ELF-1 (cell line): ENCODE data around the gene SPA17.

ENCODE experiments used
- DNase-seq: peaks from one replicate; pipeline ENCODE4 v3.0.0-alpha.2; 2016; ENCODE audit warnings: low read depth, low spot score

The SPA17 gene

DNA sequence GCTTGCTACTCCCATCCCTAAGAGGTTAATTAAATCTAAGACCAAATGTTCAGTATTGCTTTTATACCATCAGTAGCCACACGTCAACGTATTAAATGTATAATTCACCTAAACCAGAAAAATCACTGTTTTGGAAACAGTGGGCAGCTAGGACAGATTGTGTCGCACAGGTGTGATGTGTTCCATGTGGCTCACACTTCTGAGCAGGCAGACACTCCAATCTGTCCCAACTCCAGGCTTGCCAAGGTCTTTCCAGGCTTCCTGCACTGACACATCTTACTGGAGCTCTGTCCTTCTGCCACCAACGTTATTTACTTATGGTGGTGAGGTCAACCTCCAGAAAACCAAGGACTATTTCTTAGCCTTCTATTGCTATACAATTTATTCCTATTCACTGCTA, 11.6 kb upstream of the SPA17 start:
- no peak for DNase-seq

DNA sequence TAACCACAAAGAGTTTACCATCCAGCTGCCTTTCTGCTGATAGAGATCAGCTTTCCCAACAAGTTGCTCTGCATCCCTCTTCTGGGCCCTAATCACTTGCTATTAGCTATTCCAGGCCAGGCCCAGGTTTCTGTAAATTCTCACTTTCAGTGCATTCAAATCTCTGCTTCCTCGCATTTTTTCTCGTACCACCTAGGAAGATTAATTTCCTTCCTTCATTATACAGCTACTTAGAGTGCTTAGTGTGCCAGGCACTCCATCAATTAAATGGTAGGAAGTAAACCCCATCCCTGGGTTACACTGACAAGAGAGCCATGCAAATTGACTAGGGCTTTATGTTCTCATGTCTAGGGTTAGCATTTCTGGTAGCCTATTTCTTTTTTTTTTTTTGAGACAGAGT, 9.8 kb upstream of the SPA17 start:
- DNase-seq: no peak

DNA sequence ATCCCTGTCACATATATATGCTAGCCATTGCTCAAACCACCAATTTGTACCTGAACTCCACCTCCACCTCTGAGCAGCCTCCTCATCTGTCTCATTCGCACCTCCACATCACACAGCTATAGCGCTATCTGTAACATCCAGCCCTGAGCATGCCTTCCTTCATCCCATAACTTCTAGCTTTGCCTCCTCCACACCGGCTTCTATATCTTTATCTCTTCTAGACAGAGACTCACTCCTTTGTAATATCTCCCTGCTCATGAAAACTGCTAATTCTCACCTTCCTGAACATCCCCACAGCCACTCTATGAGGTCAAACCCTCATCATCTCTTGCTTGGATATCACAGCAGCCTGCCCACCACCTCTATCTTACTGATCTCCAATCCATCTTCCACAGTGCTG, 6.1 kb upstream of the SPA17 start:
- DNase-seq: no peak

DNA sequence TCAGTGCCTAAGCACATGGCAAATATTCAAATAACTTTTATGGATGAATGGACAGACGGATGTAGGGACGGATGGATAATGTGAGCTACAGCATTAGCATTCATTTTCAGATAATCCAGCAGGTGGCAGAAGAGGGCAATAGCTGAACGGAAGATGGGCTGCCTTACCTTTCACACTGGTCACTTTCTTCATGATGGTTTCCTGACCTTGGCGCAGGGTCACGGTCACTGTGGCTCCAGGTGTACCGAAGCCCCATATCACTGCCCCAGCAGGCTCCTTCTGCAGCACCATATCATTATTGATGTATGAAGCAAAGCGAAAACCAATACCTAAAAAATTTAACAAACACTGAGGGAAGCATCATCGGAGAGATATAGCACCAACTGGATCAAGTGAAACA, 4.5 kb upstream of the SPA17 start:
- peak; percentile 30 for DNase-seq

DNA sequence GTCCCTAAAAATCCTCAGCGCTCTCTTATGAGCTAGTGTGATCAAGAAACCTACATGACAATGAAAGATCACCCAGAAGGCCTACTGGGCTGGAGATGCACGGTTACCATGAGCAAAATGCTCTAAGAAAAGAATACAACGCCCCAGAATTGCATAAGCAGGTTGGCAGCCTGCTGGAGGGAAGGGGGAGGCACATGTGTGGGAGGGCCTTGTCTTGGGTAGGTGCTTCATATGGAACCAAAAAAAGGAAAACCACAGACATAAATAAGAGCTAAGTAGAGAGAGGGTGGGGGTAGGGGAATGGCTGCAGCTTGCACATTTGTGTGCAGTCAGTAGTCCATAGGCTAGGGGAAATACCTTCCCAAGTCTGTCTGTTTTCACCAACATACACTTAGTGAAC, 3.0 kb upstream of the SPA17 start:
- no peak for DNase-seq

DNA sequence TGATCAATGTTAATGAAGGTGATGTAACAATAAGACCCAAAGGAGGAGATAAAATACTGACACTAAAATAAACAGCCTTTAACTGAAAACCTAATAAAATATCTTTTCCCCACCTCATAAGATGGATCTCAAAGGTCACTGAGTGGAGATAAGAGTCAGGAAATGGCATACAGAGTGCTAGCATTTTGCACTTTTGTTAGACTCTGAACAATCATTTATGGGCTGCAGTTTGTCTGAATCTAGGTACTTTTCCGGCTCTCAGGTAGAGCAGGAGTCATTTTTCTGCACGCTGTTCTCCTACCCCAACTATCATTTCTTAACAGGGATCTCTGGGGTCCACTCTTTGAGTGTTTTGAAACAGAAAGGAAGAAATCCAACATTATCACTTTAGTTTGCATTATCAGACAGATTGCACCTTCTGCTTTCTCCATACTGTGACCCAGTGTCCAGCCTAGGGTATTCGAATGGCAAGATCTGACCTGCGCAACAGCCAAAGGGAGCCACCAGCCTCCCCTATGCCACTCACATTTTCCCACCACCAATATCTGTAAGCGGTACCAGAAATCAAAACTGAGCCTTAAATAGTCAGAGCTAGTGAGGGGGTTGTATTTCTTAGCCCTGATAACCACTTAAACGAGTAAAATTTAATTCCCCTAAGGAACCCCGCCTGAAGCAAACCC, 1.0 kb upstream of the SPA17 start:
- no peak for DNase-seq

DNA sequence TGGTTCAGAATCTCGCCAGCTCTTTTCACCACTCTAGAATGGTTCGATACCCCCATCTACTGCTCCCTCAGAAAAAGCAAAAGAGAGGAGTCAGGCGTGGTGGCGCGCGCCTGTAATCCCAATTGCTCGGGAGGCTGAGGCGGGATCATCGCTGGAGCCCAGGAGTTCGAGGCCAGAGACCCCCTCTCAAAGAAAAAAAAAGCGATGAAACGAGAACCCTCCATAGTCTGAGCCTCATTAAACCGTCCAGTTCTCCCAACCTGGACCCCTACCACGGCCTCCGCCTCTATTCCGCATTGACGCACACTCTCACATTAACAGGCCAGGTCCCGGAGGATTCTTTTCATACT, 439 bp downstream of the SPA17 start:
- DNase-seq: peak; percentile 11

DNA sequence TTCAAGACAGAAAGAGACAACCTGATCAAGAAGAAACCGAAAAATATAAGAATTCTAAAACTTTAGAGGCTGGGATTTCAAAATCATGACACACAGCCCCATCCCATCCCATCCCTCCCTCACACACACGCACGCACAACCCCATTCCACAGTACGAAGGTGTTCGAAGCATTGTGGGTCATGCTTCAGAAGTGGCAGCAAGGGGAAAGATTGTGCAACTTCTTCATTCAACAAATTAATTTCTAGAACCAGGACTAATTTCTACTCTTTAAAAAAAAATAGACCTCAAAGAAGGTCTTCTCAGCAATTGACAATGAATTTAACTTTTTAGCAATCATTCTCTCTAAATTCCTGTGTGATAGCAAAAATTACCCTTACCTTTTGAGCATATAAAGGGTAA, 867 bp downstream of the SPA17 start:
- DNase-seq: no peak

DNA sequence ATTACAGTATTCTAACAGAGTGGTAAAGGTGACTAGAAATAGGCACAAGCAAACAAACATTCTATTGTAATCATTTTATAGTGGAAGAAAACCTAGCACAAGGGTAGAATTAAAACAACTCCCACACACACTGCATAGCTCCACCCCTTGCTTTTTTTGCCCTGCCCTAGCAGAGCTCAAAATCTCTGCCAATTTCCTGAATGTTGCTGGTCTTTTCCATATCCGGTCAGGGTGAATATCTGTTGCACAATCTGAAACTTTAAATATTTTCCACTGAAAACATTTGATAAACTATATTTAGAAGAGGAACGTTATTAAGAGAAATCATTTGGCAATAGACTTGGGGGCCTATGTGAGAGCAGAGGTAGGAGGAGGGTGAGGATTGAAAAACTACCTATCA, 2.7 kb downstream of the SPA17 start:
- DNase-seq: no peak

DNA sequence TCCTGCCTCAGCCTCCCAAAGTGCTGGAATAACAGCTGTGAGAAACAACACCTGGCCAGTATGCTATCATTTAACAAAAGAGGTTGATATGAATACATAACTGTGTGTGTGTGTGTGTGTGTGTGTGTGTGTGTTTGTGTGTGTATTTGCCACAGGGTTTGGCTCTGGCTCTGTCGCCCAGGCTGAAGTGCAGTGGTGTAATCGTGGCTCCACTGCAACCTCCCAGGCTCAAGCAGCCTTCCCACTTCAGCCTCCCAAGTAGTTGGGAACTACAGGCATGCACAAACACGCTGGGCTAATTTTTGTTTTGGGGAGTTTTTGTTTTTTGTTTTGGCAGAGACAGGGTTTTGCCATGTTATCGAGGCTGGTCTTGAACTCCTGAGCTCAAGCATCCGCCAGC, 4.7 kb downstream of the SPA17 start:
- DNase-seq: no peak

DNA sequence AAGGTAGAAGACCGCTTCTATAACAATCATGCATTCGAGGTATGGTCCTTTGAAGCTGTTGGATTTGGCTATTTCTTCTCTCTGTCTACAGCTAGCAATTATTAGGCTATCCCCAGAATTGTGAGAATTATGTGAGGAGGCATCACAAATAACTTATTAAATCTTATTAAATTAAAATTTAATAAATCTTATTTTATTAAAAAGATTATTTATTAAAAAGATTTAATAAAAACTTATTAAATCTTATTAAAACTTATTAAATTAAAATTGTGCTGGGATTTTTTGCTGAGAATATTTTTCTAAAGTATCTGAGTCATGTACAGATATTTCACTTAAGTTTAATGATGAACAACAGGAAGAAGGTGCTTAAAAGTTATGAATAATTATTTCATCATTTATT, 7.7 kb downstream of the SPA17 start:
- no peak for DNase-seq

DNA sequence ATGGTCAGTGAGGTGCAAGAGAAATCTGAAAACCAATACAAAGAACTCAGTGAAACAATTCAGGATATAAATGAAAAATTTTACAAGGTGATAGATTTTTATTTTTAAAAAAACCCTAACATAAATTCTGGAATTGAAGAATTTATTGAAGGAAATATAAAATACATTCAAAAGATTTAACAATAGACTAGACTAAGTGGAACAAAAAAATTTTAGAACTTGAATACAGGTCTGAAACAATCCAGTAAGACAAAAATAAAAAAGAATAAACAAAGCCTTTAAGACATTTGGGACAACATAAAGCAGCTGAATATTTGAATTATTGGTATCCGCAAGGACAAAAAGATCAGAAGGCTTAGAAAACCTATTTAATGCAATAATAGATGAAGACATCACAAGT, 8.7 kb downstream of the SPA17 start:
- DNase-seq: no peak

DNA sequence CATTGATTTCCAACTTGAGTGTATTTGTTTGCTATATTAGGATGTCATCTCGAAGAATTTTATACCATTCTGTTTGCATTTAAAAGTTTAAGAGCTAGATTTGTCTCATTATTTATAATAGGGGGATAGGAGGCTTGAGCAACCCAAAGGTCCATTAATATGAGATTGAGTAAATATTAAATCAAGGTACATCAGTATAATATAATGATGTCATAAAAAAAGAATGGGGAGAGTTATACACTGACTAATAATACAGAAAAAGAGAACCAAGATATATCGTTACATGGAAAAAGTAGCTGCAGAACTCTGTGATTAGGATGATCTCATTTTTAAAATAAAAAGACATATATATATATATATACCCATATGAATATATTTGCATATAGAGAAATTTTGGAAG, 19.4 kb downstream of the SPA17 start:
- no peak for DNase-seq

DNA sequence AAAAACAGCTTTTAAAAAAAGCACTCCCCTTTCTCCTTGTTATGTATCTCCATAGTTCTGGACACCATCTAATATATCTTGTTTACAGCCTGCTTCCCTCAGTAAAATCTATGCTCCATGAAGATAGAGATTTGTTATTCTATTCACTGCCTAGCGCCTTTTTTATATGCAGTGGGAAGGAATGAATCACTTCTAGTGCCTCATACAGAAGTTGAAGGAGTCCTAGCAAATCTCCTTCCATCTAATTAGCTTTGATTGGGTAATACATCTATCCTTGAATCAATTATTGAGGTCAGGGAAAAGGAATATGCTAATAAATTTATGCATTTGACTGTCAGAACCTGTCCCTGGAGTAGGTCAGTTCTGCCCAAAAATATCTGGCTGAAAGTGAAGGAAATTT, 25.8 kb downstream of the SPA17 start:
- DNase-seq: no peak

DNA sequence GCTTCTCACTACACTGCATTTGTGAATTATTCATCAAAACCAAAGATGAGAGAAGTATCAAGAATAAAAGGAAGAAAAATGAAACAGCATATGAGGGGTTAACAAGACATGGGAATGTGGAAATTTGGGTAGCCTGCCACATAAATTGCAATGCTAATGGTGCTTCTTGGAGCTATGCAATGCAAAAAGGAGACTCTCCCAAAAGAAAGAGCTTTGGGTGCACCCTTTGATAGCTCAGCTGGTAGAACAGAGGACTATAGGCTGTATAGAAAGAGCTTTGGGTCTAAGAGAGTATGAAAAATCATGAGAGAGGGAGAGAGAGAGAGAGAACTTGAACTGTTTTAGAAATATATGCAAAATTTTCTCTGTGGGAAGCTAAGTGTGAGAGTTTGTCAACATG, 26.3 kb downstream of the SPA17 start:
- DNase-seq: no peak

DNA sequence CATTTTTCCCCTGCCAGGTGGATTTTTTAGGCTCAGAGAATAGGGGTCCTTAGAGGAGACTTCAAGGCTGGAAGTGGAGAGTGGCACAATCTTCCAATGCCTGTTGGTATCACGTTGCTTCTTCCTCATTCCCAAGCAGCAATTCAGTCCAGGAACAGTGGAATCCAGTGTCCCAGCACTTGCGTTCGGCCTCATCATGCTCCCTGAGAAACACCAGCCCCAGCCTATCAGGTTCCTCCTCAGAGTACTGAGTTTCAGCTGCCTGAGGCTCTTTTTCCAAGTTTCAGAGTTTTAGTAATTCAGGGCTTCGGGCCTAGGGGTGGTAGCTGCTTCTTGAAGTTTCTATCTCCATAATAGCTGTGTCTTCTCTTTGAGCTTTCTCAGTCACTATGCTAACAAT, 34.1 kb downstream of the SPA17 start:
- DNase-seq: no peak

DNA sequence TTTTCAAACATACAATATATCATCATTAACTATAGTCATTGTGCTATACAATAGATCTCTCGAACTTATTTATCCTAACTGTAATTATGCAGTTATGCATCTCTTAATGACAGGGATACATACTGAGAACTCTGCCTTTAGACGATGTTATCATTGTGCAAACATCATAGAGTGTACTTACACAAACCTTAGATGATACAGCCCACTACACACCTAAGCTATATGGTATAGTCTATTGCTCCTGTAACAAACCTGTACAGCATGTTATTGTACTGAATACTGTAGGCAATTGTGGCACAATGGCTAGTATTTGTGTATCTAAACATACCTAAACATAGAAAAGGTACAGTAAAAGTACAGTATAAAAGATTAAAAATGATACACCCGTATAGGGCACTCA, 38.7 kb downstream of the SPA17 start:
- no peak for DNase-seq

DNA sequence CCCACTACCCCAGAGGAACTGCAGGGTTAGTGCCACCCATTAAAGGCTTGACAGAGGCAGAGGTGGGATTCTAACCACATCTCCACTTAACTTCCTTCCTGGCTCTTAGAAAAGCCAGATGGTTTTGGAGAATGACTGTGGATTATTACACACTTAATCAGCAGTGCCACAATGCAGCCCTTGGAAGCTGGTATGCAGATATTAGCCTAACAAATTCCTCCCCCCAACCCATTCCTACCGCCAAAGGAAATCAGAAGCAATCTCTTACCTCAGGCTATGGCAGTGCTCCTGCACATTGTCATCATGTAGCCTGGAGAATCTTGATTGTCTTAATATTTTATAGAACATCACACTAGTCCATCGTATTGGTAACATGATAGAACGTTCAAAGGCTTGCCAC, 42.9 kb downstream of the SPA17 start:
- DNase-seq: no peak

DNA sequence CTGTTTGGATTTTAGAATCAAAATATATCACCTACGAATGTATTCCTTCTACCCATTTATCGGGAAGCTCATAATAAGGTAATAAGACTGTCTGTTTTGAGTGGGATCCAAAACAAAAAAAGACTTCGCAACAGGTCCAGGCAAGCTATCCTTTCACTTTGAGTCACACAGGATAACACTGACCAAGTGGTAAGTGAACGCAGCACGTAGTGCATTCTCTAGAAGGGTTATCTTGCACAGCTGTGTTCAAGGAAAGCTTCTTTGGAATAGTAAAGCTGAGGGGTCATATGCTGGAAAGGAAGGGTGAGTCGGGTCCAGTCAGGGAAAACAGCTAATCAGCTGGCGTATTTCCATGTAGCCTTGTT, 43.7 kb downstream of the SPA17 start:
- DNase-seq: no peak

DNA sequence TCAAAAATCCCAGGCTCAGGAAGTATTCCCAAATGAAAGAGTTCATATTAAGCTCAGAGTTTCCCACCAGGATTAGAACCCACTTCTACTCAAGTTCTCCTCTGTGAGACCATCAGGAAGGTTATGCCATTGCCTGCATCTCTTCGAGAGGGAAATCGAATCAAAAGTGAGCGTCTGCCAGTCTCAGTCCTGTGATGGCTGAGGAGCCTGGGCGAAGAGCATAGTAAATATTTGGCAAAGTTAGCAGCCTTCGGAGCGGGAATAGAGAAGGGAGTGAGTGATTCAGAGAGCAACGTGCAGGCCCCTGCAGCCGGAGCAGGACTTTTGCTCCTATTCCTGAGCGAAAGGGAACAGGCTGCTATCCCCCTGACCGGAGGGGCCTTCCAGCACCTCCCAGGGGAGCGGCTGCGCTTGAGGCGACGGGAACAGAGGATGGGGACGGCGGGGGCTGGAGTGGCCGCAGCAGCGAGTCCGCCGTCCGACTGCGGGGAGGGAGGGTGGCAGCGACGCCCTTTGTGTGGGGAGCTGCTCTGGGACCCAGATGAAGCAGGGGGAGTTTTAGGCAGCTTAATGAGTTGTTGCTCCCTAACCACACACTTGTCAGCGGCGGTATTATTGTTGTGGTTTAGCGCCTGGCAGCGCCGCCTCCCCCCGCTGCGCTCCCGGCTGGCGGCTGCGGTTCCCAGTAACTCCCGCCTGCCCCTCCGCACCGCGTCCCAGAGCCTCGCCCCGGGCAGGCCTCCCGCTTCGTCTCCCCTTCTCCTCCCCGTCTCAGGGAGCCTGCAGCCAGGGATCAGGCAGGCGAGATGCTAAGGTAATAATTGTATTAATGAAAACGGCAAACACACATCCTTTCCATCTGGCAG, 44.3 kb downstream of the SPA17 start:
- DNase-seq: peak; percentile 75

DNA sequence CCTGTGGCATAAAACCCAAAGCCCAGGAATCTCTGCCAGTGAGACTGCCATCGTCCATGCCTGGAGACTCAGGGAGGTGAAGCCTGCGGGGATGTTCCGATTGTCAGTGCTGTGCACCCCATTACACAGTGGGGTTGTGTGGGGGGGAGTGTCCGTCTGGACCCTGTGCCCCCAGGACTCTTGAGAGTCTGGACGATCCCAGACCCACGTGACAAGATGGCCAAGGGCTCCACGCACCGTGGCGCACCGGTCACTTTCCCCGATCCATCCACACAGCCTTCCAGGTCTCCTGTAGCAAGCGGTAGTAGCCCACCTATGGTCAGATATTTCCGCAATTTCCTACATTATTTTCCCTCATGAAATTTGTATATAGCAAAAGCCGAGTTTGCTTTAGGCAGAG, 45.1 kb downstream of the SPA17 start:
- no peak for DNase-seq

DNA sequence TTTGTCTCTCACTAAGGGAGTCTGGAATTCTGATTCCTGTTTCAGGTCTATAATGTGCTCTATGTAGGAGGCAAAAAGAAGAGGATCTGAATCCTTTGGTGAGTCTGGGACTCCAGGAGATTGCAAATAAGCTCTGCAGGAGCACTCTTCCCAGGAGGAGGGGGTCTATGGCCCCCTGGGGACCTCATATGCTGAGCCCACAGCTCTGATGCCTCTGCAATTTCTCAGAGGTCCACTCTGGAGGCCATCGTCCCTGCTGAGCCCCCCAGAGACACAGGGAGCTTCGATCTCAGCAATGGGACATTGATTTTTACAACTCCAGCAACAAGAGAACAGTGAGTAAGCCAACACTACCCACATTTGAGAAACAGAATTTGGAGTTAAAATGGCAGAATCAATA, 45.8 kb downstream of the SPA17 start:
- DNase-seq: no peak

DNA sequence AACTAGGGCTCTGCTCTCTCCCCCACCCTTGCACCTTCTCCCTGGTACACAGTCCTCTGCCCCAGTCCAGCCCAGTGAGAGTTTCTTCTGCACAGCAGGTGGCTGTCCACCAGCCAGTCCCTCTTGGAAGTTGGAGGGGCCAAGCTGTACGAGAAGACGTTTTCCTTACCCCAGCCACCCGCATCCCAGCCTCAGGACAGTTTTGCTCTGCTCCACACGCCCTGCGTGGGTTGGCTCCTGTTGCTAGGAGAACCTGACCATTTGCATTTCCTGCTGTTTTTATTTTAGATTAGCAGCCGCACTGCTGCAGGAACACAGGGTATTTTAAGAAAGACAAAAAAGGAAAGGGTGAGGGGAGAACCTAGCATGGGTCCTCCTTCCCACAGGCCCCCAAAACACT, 48.5 kb downstream of the SPA17 start:
- no peak for DNase-seq
